ENCODE measurements around the gene KIT.

The KIT gene

DNA sequence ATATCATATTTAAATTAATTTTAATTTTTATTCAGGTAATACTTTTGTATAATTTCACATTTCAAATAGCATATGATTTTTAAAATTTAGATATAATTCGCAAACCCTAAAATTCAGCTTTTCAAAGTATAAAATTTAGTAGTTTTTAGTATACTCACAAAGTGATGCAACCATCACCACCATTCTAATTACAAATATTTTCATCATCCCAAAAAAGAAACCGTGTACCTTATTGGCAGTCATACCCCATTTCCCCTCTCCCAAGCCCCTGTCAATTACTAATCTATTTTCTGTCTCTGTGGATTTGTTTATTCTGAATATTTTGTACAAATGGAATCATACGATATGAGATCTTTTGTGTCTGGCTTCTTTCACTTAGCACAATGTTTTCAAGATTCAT, 37.0 kb upstream of the KIT start:
- no peaks in the 10 kb centered on the region for H3K27me3 ChIP-seq (ENCODE audit: insufficient read depth, poor library complexity, severe bottlenecking)
- no peak for DNase-seq (ENCODE audit: low read depth in 1 of 2, low spot score in 1 of 2)
- TF ChIP-seq POLR2AphosphoS5 (IDR thresholded peaks at IDR 0.05; ENCODE audit: low read depth) (no peak), GABPA (IDR thresholded peaks at IDR 0.05; ENCODE audit: low read depth) (no peak), SPI1 (IDR thresholded peaks at IDR 0.05; ENCODE audit: borderline replicate concordance, low read depth) (no peak)
- TF ChIP-seq, protein P1, sequence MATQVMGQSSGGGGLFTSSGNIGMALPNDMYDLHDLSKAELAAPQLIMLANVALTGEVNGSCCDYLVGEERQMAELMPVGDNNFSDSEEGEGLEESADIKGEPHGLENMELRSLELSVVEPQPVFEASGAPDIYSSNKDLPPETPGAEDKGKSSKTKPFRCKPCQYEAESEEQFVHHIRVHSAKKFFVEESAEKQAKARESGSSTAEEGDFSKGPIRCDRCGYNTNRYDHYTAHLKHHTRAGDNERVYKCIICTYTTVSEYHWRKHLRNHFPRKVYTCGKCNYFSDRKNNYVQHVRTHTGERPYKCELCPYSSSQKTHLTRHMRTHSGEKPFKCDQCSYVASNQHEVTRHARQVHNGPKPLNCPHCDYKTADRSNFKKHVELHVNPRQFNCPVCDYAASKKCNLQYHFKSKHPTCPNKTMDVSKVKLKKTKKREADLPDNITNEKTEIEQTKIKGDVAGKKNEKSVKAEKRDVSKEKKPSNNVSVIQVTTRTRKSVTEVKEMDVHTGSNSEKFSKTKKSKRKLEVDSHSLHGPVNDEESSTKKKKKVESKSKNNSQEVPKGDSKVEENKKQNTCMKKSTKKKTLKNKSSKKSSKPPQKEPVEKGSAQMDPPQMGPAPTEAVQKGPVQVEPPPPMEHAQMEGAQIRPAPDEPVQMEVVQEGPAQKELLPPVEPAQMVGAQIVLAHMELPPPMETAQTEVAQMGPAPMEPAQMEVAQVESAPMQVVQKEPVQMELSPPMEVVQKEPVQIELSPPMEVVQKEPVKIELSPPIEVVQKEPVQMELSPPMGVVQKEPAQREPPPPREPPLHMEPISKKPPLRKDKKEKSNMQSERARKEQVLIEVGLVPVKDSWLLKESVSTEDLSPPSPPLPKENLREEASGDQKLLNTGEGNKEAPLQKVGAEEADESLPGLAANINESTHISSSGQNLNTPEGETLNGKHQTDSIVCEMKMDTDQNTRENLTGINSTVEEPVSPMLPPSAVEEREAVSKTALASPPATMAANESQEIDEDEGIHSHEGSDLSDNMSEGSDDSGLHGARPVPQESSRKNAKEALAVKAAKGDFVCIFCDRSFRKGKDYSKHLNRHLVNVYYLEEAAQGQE (IDR thresholded peaks at IDR 0.05; ENCODE audit: insufficient replicate concordance, low read depth), result no peak
- TF ChIP-seq, protein P2, sequence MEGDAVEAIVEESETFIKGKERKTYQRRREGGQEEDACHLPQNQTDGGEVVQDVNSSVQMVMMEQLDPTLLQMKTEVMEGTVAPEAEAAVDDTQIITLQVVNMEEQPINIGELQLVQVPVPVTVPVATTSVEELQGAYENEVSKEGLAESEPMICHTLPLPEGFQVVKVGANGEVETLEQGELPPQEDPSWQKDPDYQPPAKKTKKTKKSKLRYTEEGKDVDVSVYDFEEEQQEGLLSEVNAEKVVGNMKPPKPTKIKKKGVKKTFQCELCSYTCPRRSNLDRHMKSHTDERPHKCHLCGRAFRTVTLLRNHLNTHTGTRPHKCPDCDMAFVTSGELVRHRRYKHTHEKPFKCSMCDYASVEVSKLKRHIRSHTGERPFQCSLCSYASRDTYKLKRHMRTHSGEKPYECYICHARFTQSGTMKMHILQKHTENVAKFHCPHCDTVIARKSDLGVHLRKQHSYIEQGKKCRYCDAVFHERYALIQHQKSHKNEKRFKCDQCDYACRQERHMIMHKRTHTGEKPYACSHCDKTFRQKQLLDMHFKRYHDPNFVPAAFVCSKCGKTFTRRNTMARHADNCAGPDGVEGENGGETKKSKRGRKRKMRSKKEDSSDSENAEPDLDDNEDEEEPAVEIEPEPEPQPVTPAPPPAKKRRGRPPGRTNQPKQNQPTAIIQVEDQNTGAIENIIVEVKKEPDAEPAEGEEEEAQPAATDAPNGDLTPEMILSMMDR (IDR thresholded peaks at IDR 0.05; ENCODE audit: insufficient read depth, low read length), result no peak
- H3K4me3 ChIP-seq (replicated peaks; ENCODE audit: insufficient read depth, low read length), result no peak overlapping the region
- no peak overlapping the region for H3K27ac ChIP-seq (replicated peaks)

DNA sequence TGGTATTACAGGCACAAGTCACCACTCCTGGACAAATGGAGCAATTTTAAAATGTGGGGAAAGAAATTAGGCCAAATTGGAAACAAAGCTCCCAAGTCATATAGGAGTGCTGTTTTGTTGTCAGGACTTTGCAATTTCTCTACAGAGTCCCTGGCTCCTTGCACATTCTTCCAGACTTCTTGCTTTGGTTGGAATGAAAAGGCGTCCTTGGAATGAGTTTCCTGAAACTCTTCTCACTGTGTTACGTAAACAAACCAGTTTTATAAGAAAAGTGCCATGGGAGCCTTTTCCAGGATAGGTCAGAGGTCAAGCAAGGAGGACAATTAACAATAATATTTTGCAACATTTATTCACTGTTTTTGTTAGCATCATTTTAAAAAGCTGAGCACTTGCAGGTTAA, 32.4 kb upstream of the KIT start:
- DNase-seq (ENCODE audit: low read depth in 1 of 2, low spot score in 1 of 2), result no peak
- H3K4me3 ChIP-seq (replicated peaks; ENCODE audit: insufficient read depth, low read length), result no peak overlapping the region

DNA sequence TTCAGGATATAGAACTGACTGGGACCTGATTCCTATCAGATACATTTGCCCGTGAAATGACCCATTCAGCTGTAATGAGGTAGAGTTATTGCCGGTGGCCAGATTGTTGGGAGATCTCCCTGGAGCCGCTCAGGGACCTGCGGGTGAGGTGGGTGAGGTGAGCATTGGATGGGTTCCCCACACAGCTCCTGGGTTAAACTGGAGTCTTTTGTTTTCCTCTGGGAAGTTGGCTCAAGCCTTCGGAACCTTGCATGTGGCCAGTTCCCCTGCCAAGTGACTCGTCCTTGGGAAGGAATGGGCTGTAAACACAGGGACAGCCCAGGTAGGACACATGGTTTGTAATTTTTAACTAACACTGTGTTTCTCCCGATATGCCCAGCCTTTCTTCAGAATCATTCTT, 31.6 kb upstream of the KIT start:
- no peak overlapping the region for H3K27ac ChIP-seq (replicated peaks)
- H3K27me3 ChIP-seq (ENCODE audit: insufficient read depth, poor library complexity, severe bottlenecking), result no peaks in the 10 kb centered on the region
- no peak overlapping the region for H3K4me3 ChIP-seq (replicated peaks; ENCODE audit: insufficient read depth, low read length)
- DNase-seq (ENCODE audit: low read depth in 1 of 2, low spot score in 1 of 2), result no peak
- TF ChIP-seq GABPA (IDR thresholded peaks at IDR 0.05; ENCODE audit: low read depth), result no peak
- TF ChIP-seq, protein P2 (IDR thresholded peaks at IDR 0.05; ENCODE audit: insufficient read depth, low read length), result no peak
- TF ChIP-seq, protein P1 (IDR thresholded peaks at IDR 0.05; ENCODE audit: insufficient replicate concordance, low read depth), result no peak
- no peak for TF ChIP-seq POLR2AphosphoS5 (IDR thresholded peaks at IDR 0.05; ENCODE audit: low read depth)
- TF ChIP-seq SPI1 (IDR thresholded peaks at IDR 0.05; ENCODE audit: borderline replicate concordance, low read depth), result no peak

More for the DNA sequence above, 32.4 kb upstream of the KIT start:
- Histone ChIP-seq H3K27ac (replicated peaks) (no peak overlapping the region), H3K27me3 (ENCODE audit: insufficient read depth, poor library complexity, severe bottlenecking) (no peaks in the 10 kb centered on the region)
- no peak for TF ChIP-seq POLR2AphosphoS5 (IDR thresholded peaks at IDR 0.05; ENCODE audit: low read depth)
- TF ChIP-seq, protein P1 (IDR thresholded peaks at IDR 0.05; ENCODE audit: insufficient replicate concordance, low read depth), result no peak
- no peak for TF ChIP-seq SPI1 (IDR thresholded peaks at IDR 0.05; ENCODE audit: borderline replicate concordance, low read depth)
- TF ChIP-seq, protein P2 (IDR thresholded peaks at IDR 0.05; ENCODE audit: insufficient read depth, low read length), result no peak
- no peak for TF ChIP-seq GABPA (IDR thresholded peaks at IDR 0.05; ENCODE audit: low read depth)

All from HL-60 (cell line).